ENCODE results near the gene ADGRG7.
A peak's percentile ranks its signal among the peaks of the same experiment; 100 is the strongest.
"Not testable (repeated sequence)": the region's sequence is repeated elsewhere in the genome, so short reads cannot be mapped to it uniquely, and the experiment has no call there.

The ADGRG7 gene, protein sequence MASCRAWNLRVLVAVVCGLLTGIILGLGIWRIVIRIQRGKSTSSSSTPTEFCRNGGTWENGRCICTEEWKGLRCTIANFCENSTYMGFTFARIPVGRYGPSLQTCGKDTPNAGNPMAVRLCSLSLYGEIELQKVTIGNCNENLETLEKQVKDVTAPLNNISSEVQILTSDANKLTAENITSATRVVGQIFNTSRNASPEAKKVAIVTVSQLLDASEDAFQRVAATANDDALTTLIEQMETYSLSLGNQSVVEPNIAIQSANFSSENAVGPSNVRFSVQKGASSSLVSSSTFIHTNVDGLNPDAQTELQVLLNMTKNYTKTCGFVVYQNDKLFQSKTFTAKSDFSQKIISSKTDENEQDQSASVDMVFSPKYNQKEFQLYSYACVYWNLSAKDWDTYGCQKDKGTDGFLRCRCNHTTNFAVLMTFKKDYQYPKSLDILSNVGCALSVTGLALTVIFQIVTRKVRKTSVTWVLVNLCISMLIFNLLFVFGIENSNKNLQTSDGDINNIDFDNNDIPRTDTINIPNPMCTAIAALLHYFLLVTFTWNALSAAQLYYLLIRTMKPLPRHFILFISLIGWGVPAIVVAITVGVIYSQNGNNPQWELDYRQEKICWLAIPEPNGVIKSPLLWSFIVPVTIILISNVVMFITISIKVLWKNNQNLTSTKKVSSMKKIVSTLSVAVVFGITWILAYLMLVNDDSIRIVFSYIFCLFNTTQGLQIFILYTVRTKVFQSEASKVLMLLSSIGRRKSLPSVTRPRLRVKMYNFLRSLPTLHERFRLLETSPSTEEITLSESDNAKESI

GRCh38 chr3:100609305-100609704, at the start of gene ADGRG7:
ADGRG7 (plus strand) TSS chr3:100609601; CDS start chr3:100609857, 256 bp downstream.
- DNase-seq (ENCODE audit: low read depth): no peak

DNA sequence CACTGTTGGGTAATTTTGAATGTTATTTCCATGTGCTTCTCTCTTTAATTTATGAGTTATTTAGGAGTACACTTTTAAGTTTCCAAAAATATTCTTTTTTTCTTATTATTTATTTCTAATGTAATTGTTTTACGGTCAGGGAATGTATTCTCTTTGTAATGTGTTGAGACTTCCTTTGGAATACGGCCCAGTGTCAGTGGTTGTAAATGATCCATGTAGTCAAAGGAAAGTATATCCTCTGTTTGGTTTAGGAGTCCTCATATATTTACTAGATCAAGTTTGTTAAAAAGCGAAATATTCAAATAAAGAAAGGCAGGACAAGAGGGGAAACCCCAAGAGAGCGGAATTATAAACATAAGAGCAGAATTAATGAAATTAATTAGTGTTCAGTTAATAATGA, 49.0 kb upstream of the ADGRG7 start:
- DNase-seq (ENCODE audit: low read depth): no peak

GRCh38 chr3:100561459-100562158, 47.8 kb upstream of the ADGRG7 start:
- DNase-seq (ENCODE audit: low read depth): peak; percentile 51

- no peak for DNase-seq (ENCODE audit: low read depth)
These were observed 47.1 kb upstream of the ADGRG7 start for GRCh38 chr3:100562224-100562857.

- no peak for DNase-seq (ENCODE audit: low read depth)
These were observed 46.2 kb upstream of the ADGRG7 start for GRCh38 chr3:100563228-100563627.

- DNase-seq (ENCODE audit: low read depth): no peak
These were observed 45.7 kb upstream of the ADGRG7 start for GRCh38 chr3:100563652-100564211.

- DNase-seq (ENCODE audit: low read depth): no peak
These were observed 38.6 kb upstream of the ADGRG7 start for GRCh38 chr3:100570811-100571210.

DNA sequence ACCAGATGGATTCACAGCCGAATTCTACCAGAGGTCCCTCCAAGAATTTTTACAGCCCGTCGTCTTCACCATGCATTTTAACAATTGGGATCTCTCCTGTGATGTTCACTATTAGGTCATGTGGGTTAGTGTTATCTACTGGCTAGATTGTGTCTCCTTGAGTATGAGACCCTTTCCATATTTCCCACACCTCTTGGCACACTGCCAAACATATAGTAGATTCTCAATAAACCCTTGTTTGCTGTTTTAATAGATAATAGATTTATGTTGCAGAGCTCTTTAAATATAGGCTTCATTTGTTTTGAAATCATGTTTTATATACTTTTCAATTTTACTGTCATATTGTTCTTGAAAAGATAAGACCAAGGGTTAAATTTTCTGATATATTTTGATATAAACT, 34.9 kb upstream of the ADGRG7 start:
- DNase-seq (ENCODE audit: low read depth): no peak

DNA sequence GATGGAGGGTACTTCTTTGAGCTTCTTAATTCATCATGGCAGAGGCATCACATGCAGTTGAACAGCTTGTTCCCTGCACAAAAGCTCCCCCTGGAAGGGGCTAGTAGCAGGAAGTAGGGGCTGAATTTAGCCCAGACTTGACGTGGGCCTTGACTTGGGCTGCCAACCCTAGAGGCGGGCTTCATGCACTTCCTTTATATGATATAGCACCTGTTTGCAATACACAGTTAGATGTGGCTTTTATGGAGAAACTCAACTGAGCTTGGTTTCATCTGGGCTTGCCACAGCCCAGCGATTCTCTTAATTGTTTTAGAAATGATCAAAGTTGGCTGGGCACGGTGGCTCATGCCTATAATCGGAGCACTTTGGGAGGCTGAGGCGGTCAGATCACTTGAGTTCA, 33.7 kb upstream of the ADGRG7 start:
- no peak for DNase-seq (ENCODE audit: low read depth)

DNA sequence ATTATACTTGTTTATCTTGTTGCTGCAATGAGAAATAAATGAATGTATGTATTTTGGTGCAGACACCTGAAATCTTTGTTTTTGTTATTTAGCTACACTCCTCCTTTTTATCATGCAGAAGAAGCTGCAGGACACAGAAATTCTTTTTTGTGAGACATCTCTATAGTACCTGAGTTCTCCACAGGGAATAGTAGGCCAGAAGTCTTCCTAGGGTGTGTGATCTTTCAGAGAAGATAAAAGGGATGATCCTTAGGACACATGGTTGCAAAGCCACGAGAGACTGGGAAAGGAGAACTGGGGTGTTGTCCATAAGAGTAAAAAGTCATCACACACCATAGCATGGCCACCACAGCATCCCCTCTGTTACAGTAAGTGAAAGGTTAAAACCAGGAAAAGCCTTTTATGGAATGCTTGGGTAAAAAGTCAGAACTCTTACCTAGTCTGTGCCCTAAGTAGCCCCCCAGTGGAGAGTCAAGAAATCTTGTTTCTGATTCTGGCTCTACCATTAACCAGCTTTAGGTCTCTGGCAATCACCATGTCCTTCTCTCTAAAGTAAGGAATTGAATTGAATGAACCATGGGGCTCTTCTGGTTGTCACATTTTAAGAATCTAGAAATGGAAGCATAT, 31.9 kb upstream of the ADGRG7 start:
- peak; percentile 32 for DNase-seq (ENCODE audit: low read depth)

DNA sequence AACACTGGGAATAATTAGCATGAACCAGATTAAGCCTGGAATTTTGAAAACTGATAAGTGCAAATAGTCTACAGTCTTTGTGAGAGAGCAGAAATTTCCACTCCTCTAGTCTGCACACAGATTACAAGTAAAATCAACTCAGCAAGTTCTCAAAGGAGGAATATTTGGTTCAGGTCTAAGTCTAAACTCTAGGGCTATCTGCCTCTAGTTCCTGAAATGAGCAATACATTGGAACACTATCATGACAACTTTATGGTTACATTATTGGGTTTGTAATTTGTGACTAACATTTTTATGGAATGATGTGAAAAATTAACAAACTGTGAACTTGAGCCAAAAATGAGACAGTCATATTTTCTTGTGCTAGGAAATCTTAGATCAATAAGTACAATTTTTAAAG, 30.8 kb upstream of the ADGRG7 start:
- no peak for DNase-seq (ENCODE audit: low read depth)

DNA sequence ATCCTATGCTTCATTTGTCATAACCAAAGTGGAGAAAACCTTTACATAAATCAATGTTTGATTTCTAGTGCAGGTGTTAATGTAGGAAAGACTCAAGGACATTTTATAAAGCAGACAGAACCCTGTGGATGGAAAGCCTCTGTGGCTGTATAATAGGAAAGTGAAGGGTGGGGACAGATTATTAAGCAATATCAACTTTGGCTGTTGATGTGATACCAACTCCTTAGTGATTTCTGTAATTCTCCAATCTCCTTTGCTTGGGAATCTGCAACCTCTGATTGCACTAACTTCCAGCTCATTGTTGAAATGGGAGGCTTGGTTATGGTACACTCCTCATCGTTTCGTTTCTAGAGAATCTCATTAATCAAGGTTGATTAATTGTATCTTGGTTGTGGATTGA, 29.3 kb upstream of the ADGRG7 start:
- DNase-seq (ENCODE audit: low read depth): no peak

GRCh38 chr3:100581650-100582049, 27.8 kb upstream of the ADGRG7 start:
- DNase-seq (ENCODE audit: low read depth): no peak

DNA sequence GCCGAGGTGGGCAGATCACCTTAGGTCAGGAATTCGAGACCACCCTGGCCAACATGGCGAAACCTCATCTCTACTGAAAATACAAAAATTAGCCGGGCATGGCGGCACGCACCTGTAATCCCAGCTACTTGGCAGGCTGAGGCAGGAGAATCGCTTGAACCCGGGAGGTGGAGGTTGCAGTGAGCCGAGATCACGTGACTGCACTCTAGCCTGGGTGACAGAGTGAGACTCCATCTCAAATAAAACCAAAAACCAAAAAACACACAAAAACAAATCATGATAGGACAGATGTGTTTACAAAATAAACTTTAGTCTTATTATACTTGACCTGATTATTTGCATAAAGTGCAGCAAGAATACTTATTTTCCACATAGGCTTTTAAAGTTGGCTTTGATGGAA, 27.2 kb upstream of the ADGRG7 start:
- not testable (repeated sequence) for DNase-seq (ENCODE audit: low read depth)

GRCh38 chr3:100584101-100584660, 25.2 kb upstream of the ADGRG7 start:
- DNase-seq (ENCODE audit: low read depth): no peak

DNA sequence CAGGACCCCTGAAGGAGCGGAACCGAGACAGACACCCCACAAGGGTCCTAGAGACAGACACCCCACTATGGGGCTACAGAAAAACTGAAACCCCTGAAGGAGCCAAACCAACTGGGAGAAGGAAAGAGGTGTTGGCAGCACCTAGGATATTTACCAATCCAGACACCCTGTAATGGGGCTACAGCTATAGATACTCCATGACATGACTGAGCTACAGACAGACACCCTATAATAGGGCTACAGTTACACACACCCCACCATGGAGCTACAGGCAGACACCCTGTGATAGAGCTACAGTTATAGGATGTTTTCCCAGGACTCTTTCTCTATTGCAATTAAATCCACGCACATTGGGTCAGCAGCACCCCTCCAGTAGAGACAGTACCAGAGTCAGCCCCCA, 22.6 kb upstream of the ADGRG7 start:
- DNase-seq (ENCODE audit: low read depth): no peak

- no peak for DNase-seq (ENCODE audit: low read depth)
These were observed 21.1 kb upstream of the ADGRG7 start for GRCh38 chr3:100588251-100588650.

DNA sequence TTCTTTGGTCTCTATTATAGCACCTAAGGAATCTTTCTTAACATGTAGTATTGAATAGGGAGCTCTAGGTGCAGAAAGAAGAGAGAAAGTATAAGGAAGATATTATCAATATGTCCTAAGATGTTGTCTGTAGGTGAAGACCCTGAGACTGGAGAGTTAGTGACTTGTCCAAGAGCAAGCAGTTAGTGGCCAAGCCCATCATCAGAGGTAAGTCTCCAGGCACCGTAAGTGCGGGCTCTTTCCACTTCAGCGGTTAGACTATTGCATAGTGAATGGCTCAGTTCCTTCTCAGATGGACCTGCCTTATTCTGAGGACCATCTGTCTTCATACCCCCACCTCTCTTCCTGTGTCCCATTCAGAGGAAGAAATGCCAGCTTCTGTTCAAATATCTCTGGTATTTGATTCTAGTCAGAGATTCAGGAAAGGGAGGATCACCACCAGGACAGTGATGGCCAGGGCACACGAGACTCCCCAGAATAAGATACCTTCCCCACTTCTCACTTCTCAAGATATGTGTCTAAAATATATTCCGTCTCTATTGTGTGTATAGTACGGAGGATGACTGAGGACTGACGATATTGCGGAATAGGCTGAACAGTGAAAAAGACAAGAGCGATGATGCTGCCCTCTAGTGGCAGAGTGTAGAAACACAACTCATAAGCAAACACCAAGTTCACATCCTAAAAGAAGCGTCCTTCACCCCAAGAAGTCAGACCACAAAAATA, 19.1 kb upstream of the ADGRG7 start:
- DNase-seq (ENCODE audit: low read depth): peak; percentile 75

DNA sequence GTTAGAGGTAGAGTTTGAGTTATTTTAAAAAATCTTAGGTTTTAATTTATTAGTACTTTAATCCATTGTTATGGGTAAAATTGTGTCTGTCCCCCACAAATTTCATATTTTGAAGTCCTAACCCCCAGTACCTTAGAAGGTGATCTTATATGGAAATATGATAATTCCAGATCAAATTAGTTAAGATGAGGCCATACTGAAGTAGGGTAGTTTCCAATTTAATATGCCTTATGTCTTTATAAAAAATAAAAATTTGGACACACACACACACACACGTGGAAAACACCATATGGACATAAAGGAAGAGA, 18.6 kb upstream of the ADGRG7 start:
- DNase-seq (ENCODE audit: low read depth): no peak

GRCh38 chr3:100591411-100591810, 18.0 kb upstream of the ADGRG7 start:
- no peak for DNase-seq (ENCODE audit: low read depth)
